ENCODE results near the gene SEMA3G. TPM values are rescaled to one million over a fixed set of nuclear protein-coding genes. Genes with fewer than 3 reads are reported as not detected.

Gene SEMA3G
- total RNA-seq, 3 donors from 2014 or later, result 0.05 to 0.24 (median 0.08) TPM

GRCh38 chr3:52406231-52406661, 38.7 kb downstream of the SEMA3G start:
- no peaks in the 10 kb centered on the region for H3K27me3 Mint-ChIP-seq (ENCODE audit: low read depth)
- peaks cover 27% of the 10 kb centered on the region for H3K4me1 Mint-ChIP-seq (ENCODE audit: low read depth)
- no peaks in the 10 kb centered on the region for H3K9me3 Mint-ChIP-seq
- no peak for ATAC-seq
- peaks cover 34% of the 10 kb centered on the region for H3K36me3 Mint-ChIP-seq (ENCODE audit: insufficient read depth)
- DNase-seq, result no peak
- H3K4me3 Mint-ChIP-seq, result no peak overlapping the region

- ATAC-seq, result no peak
- Mint-ChIP-seq H3K4me3 (no peak overlapping the region), H3K36me3 (ENCODE audit: insufficient read depth) (peaks cover 37% of the 10 kb centered on the region), H3K27me3 (ENCODE audit: low read depth) (no peaks in the 10 kb centered on the region), H3K4me1 (ENCODE audit: low read depth) (peaks cover 21% of the 10 kb centered on the region), H3K9me3 (no peaks in the 10 kb centered on the region)
- DNase-seq, result no peak
Observed at GRCh38 chr3:52405601-52406110, 39.2 kb downstream of the SEMA3G start.

- Mint-ChIP-seq H3K27me3 (ENCODE audit: low read depth) (no peaks in the 10 kb centered on the region), H3K4me3 (no peak overlapping the region), H3K36me3 (ENCODE audit: insufficient read depth) (peaks cover 37% of the 10 kb centered on the region), H3K4me1 (ENCODE audit: low read depth) (peaks cover 21% of the 10 kb centered on the region), H3K9me3 (no peaks in the 10 kb centered on the region)
- ATAC-seq (no peak), DNase-seq (no peak)
Observed at GRCh38 chr3:52405066-52405465, 39.8 kb downstream of the SEMA3G start.

- H3K4me1 Mint-ChIP-seq (ENCODE audit: low read depth), result peaks cover 21% of the 10 kb centered on the region
- ATAC-seq (no peak), DNase-seq (no peak)
- no peaks in the 10 kb centered on the region for H3K27me3 Mint-ChIP-seq (ENCODE audit: low read depth)
- peaks cover 37% of the 10 kb centered on the region for H3K36me3 Mint-ChIP-seq (ENCODE audit: insufficient read depth)
- H3K9me3 Mint-ChIP-seq, result no peaks in the 10 kb centered on the region
- no peak overlapping the region for H3K4me3 Mint-ChIP-seq
Observed at GRCh38 chr3:52404391-52404790, 40.5 kb downstream of the SEMA3G start.

GRCh38 chr3:52403955-52404354, 40.9 kb downstream of the SEMA3G start:
- H3K4me1 Mint-ChIP-seq (ENCODE audit: low read depth), result peaks cover 18% of the 10 kb centered on the region
- no peaks in the 10 kb centered on the region for H3K9me3 Mint-ChIP-seq
- no peaks in the 10 kb centered on the region for H3K27me3 Mint-ChIP-seq (ENCODE audit: low read depth)
- H3K4me3 Mint-ChIP-seq, result no peak overlapping the region
- ATAC-seq, result no peak
- no peak for DNase-seq
- peaks cover 37% of the 10 kb centered on the region for H3K36me3 Mint-ChIP-seq (ENCODE audit: insufficient read depth)

GRCh38 chr3:52403271-52403841, 41.5 kb downstream of the SEMA3G start:
- no peak for DNase-seq
- ATAC-seq, result no peak
- Mint-ChIP-seq H3K27me3 (ENCODE audit: low read depth) (no peaks in the 10 kb centered on the region), H3K4me3 (no peak overlapping the region), H3K9me3 (no peaks in the 10 kb centered on the region), H3K36me3 (ENCODE audit: insufficient read depth) (peaks cover 34% of the 10 kb centered on the region), H3K4me1 (ENCODE audit: low read depth) (peaks cover 12% of the 10 kb centered on the region)

GRCh38 chr3:52402706-52403270, 42.1 kb downstream of the SEMA3G start:
- DNase-seq (no peak), ATAC-seq (no peak)
- H3K36me3 Mint-ChIP-seq (ENCODE audit: insufficient read depth), result peaks cover 29% of the 10 kb centered on the region
- no peak overlapping the region for H3K4me3 Mint-ChIP-seq
- H3K4me1 Mint-ChIP-seq (ENCODE audit: low read depth), result peaks cover 6% of the 10 kb centered on the region
- H3K9me3 Mint-ChIP-seq, result no peaks in the 10 kb centered on the region
- H3K27me3 Mint-ChIP-seq (ENCODE audit: low read depth), result no peaks in the 10 kb centered on the region

GRCh38 chr3:52402101-52402521, 42.8 kb downstream of the SEMA3G start:
- no peak for DNase-seq
- H3K9me3 Mint-ChIP-seq, result no peaks in the 10 kb centered on the region

GRCh38 chr3:52401551-52401950, 43.4 kb downstream of the SEMA3G start:
- peaks cover 24% of the 10 kb centered on the region for H3K36me3 Mint-ChIP-seq (ENCODE audit: insufficient read depth)
- H3K9me3 Mint-ChIP-seq, result no peaks in the 10 kb centered on the region
- peaks cover under 1% of the 10 kb centered on the region for H3K4me1 Mint-ChIP-seq (ENCODE audit: low read depth)
- no peak for ATAC-seq
- DNase-seq, result no peak
- H3K27me3 Mint-ChIP-seq (ENCODE audit: low read depth), result no peaks in the 10 kb centered on the region
- no peak overlapping the region for H3K4me3 Mint-ChIP-seq

More at GRCh38 chr3:52402101-52402521, 42.8 kb downstream of the SEMA3G start:
- no peak overlapping the region for H3K4me3 Mint-ChIP-seq
- peaks cover 3% of the 10 kb centered on the region for H3K4me1 Mint-ChIP-seq (ENCODE audit: low read depth)
- H3K36me3 Mint-ChIP-seq (ENCODE audit: insufficient read depth), result peaks cover 24% of the 10 kb centered on the region
- no peak for ATAC-seq
- no peaks in the 10 kb centered on the region for H3K27me3 Mint-ChIP-seq (ENCODE audit: low read depth)

GRCh38 chr3:52401021-52401420, 43.9 kb downstream of the SEMA3G start:
- Mint-ChIP-seq H3K27me3 (ENCODE audit: low read depth) (no peaks in the 10 kb centered on the region), H3K36me3 (ENCODE audit: insufficient read depth) (peaks cover 24% of the 10 kb centered on the region), H3K9me3 (no peaks in the 10 kb centered on the region), H3K4me1 (ENCODE audit: low read depth) (no peaks in the 10 kb centered on the region), H3K4me3 (no peak overlapping the region)
- ATAC-seq (no peak), DNase-seq (no peak)

GRCh38 chr3:52400275-52400793, 44.6 kb downstream of the SEMA3G start:
- ATAC-seq, result no peak
- no peaks in the 10 kb centered on the region for H3K27me3 Mint-ChIP-seq (ENCODE audit: low read depth)
- no peak for DNase-seq
- peaks cover 23% of the 10 kb centered on the region for H3K36me3 Mint-ChIP-seq (ENCODE audit: insufficient read depth)
- H3K4me1 Mint-ChIP-seq (ENCODE audit: low read depth), result no peaks in the 10 kb centered on the region
- H3K9me3 Mint-ChIP-seq, result no peaks in the 10 kb centered on the region
- no peak overlapping the region for H3K4me3 Mint-ChIP-seq

GRCh38 chr3:52399593-52399992, 45.3 kb downstream of the SEMA3G start:
- no peak for ATAC-seq
- no peak overlapping the region for H3K4me3 Mint-ChIP-seq
- no peaks in the 10 kb centered on the region for H3K4me1 Mint-ChIP-seq (ENCODE audit: low read depth)
- no peak for DNase-seq
- H3K36me3 Mint-ChIP-seq (ENCODE audit: insufficient read depth), result peaks cover 22% of the 10 kb centered on the region
- H3K9me3 Mint-ChIP-seq, result no peaks in the 10 kb centered on the region
- no peaks in the 10 kb centered on the region for H3K27me3 Mint-ChIP-seq (ENCODE audit: low read depth)

- Mint-ChIP-seq H3K36me3 (ENCODE audit: insufficient read depth) (peaks cover 21% of the 10 kb centered on the region), H3K9me3 (no peaks in the 10 kb centered on the region), H3K4me3 (no peak overlapping the region), H3K27me3 (ENCODE audit: low read depth) (no peaks in the 10 kb centered on the region), H3K4me1 (ENCODE audit: low read depth) (no peaks in the 10 kb centered on the region)
- DNase-seq, result no peak
- no peak for ATAC-seq
Observed at GRCh38 chr3:52399131-52399530, 45.8 kb downstream of the SEMA3G start.

GRCh38 chr3:52398670-52399081, 46.2 kb downstream of the SEMA3G start:
- DNase-seq (no peak), ATAC-seq (no peak)
- no peak overlapping the region for H3K4me3 Mint-ChIP-seq
- H3K36me3 Mint-ChIP-seq (ENCODE audit: insufficient read depth), result peaks cover 17% of the 10 kb centered on the region
- H3K4me1 Mint-ChIP-seq (ENCODE audit: low read depth), result no peaks in the 10 kb centered on the region
- H3K9me3 Mint-ChIP-seq, result no peaks in the 10 kb centered on the region
- no peaks in the 10 kb centered on the region for H3K27me3 Mint-ChIP-seq (ENCODE audit: low read depth)

Data from activated T-cell treated with anti-CD3 and anti-CD28 coated beads, Interleukin-2, amount 50 U/mL, for 4 hours (primary cell).